WTC11 (cell line): ENCODE measurements around the gene ITGA8.

Experiments
- CBFB ChIP-seq: sonication (generic); formaldehyde crosslinking; IDR thresholded peaks from 2 replicates; pipeline ENCODE4 v1.8.1; 2022; ENCODE audit warnings: mild to moderate bottlenecking, low read depth, missing genetic modification reagents
- CREM ChIP-seq: sonication (generic); formaldehyde crosslinking; IDR thresholded peaks from 2 replicates; pipeline ENCODE4 v1.8.1; 2022; ENCODE audit warnings: mild to moderate bottlenecking, missing genetic modification reagents, moderate library complexity
- CTCF ChIP-seq: fragments of 200-600 bp; IDR thresholded peaks from 2 replicates; pipeline ENCODE4 v1.8.0; 2022; ENCODE audit warnings: antibody characterized with exemption
- ESRRA ChIP-seq: sonication (generic); formaldehyde crosslinking; IDR thresholded peaks from 2 replicates; pipeline ENCODE4 v1.8.1; 2022; ENCODE audit warnings: mild to moderate bottlenecking, missing genetic modification reagents, borderline replicate concordance
- ETV6 ChIP-seq: sonication (generic); formaldehyde crosslinking; IDR thresholded peaks from 2 replicates; pipeline ENCODE4 v1.8.1; 2022; ENCODE audit warnings: mild to moderate bottlenecking, missing genetic modification reagents
- JUN ChIP-seq: sonication (generic); formaldehyde crosslinking; IDR thresholded peaks from 2 replicates; pipeline ENCODE4 v1.8.0; 2023; ENCODE audit warnings: mild to moderate bottlenecking, missing genetic modification reagents
- NFYB ChIP-seq: sonication (generic); formaldehyde crosslinking; conservative IDR thresholded peaks from 2 replicates; pipeline ENCODE4 v1.8.0; 2022; ENCODE audit warnings: low read depth, missing genetic modification reagents
- TF ChIP-seq, protein P1 (sequence below): sonication (generic); formaldehyde crosslinking; IDR thresholded peaks from 2 replicates; pipeline ENCODE4 v1.8.1; 2023; ENCODE audit warnings: mild to moderate bottlenecking, moderate library complexity, missing genetic modification reagents

DNA sequence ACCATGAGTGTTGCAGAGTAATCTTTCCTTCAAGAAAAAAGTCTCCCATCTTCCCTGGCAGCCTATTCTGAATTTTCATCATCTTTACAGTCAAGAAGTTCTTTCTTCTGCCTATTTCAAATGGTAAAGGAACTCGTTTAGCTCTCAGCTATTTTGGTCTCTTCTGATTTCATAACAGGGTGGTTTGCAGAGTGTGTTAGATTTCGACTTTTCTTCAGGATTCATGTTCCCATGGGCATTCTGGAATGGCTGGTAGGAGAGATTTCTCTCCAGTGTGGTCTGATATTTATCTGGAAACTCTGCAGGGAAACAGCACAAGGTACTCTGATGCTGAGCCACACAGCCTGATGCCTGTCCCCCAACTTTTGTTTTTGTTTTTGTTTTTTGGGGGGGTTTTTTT is 237.6 kb downstream of the ITGA8 start:
- no peak for TF ChIP-seq JUN (CRISPR knock-in tag)
- no peak for TF ChIP-seq CBFB (CRISPR knock-in tag)
- TF ChIP-seq CREM (CRISPR knock-in tag) = no peak
- TF ChIP-seq NFYB = no peak
- no peak for TF ChIP-seq CTCF
- TF ChIP-seq ESRRA (CRISPR knock-in tag) = no peak
- TF ChIP-seq, protein P1, sequence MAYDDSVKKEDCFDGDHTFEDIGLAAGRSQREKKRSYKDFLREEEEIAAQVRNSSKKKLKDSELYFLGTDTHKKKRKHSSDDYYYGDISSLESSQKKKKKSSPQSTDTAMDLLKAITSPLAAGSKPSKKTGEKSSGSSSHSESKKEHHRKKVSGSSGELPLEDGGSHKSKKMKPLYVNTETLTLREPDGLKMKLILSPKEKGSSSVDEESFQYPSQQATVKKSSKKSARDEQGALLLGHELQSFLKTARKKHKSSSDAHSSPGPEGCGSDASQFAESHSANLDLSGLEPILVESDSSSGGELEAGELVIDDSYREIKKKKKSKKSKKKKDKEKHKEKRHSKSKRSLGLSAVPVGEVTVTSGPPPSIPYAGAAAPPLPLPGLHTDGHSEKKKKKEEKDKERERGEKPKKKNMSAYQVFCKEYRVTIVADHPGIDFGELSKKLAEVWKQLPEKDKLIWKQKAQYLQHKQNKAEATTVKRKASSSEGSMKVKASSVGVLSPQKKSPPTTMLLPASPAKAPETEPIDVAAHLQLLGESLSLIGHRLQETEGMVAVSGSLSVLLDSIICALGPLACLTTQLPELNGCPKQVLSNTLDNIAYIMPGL (CRISPR knock-in tag) = no peak
- no peak for TF ChIP-seq ETV6 (CRISPR knock-in tag)
